Kidney (tissue), 14 donors: ENCODE measurements around the gene COL6A3. TPM values are rescaled to one million over a fixed set of nuclear protein-coding genes. Genes with fewer than 3 reads are reported as not detected.

Experiments used
- DNase-seq, 5 donors: peaks; one replicate each; pipeline ENCODE4 v3.0.0-alpha.2; 2013 to 2020
- FAIRE-seq: peaks from 2 replicates; lab custom pipeline; 2012; peaks lifted over from hg19 to GRCh38; lab: Jason Lieb, UNC
- H3K27ac ChIP-seq, 2 donors: one replicate each; pipeline ENCODE4 v1.7.0; 2013; ENCODE audit warnings: low read depth in 2 of 2, low read length in 2 of 2, inconsistent platforms in 1 of 2
- H3K27me3 ChIP-seq: one replicate; pipeline ENCODE4 v1.7.1; 2013; ENCODE audit warnings: low read length, inconsistent platforms; ENCODE audit not compliant: control insufficient read depth, insufficient read depth
- H3K36me3 ChIP-seq, 3 donors: one replicate each; pipeline versions ENCODE4 v1.7.0 to v1.7.1; 2013; ENCODE audit warnings: low read length in 3 of 3, control low read depth in 1 of 3, inconsistent platforms in 1 of 3; ENCODE audit not compliant: insufficient read depth in 3 of 3, control insufficient read depth in 2 of 3
- H3K4me1 ChIP-seq, 3 donors: one replicate each; pipeline versions ENCODE4 v1.7.0 to v1.7.1; 2013; ENCODE audit warnings: low read length in 3 of 3, inconsistent platforms in 1 of 3, low read depth in 1 of 3; ENCODE audit not compliant: control insufficient read depth in 2 of 3, insufficient read depth in 2 of 3
- H3K4me3 ChIP-seq, 3 donors: one replicate each; pipeline versions ENCODE4 v1.7.0 to v1.8.1; 2013; ENCODE audit warnings: low read length in 3 of 3, control low read depth in 1 of 3, inconsistent platforms in 1 of 3
- H3K9ac ChIP-seq, 3 donors: one replicate each; pipeline versions ENCODE4 v1.7.0 to v1.7.1; 2013; ENCODE audit warnings: low read length in 3 of 3, control low read depth in 1 of 3, inconsistent platforms in 1 of 3
- H3K9me3 ChIP-seq, 3 donors: one replicate each; pipeline versions ENCODE4 v1.7.0 to v1.7.1; 2013; ENCODE audit warnings: low read length in 3 of 3, control low read depth in 1 of 3, inconsistent platforms in 1 of 3; ENCODE audit not compliant: control insufficient read depth in 2 of 3, insufficient read depth in 1 of 3
- intact Hi-C: fragments of 100-400 bp; cut with DNase I; formaldehyde crosslinking; loops from one replicate; pipeline ENCODE4 v1.11.1; 2022
- polyA plus RNA-seq: library from polyadenylated mRNA; stranded (reverse); fragments of 350-450 nt; fragmentation: Illumina TruSeq; extraction: RNeasy Lipid Tissue Mini Kit (QIAGEN cat#74804); gene quantifications from one replicate; pipeline ENCODE4 v1.2.3, GENCODE V29; 2014; ENCODE audit warnings: low read depth, low replicate concordance; ENCODE audit not compliant: insufficient read depth
- total RNA-seq: library from RNA; stranded (reverse); fragmentation: NEBNext Ultra II Directional; extraction: Animal tissue kit (Norgen Biotek cat#: 25700); gene quantifications from one replicate; pipeline ENCODE4 v1.2.1, GENCODE V29; 2021
- TF ChIP-seq, protein P1 (sequence below): IDR thresholded peaks from 3 replicates; pipeline ENCODE4 v1.5.1; 2012; ENCODE audit warnings: mild to moderate bottlenecking, moderate library complexity, borderline replicate concordance; ENCODE audit not compliant: insufficient read depth; ENCODE audit errors: extremely low read depth
- donor health status: control.
- donor health status: control.
- donor health status: control.
- donor health status: control.
- donor health status: control.
- donor health status: DM: yes; HTN: yes; CAD: no.
- donor health status: Normal renal cell carcinoma (clear cell type).

Gene COL6A3
- total and polyA plus RNA-seq, 2 donors from 2014 or later = 3.8 to 59.5 TPM

DNA sequence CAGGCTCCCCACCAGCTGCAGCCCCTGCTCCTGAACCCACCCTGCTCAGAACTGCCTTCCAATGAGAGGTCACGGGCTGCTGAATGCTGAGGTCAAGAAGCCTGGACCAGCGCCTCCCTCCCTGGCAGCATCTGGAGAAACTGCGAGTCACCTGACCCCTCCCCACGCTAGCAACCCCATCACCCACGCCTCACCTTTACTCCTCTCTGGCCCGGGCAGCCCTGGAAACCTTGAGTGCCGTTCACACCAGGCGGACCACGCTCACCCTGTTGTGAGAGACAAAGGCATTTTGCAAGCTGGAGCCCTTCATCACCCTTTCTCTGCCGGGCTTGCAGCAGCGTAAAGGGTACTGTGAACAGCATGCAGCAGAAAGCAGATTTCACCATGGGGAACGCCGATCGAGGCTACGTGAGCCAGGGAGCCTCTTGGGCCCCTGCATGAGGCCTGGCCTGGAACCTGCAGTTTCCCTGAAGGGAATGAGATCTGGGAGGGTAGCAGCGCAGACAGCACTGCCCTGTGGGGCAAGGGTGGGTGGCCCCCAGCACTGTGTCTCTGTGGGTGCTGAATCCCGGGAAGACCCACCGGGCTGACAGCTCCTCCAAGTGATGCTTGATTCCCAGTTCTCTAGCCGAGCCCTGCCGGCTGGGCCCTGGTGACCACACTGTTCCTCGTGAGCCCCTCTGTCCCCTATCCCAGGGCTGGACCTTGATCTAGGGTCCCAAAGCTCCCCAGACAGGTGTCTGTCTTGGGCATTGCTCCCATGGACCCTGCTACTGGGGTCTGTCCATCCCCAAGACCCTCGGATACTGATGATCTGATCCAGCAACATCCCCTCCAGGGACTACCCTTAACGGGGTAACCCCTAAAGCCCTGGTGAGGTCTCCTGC lies 53.8 kb downstream of the COL6A3 start:
- H3K4me1 ChIP-seq = peaks cover 0 to 2% (median 0%) of the 10 kb centered on the region in 3 donors
- no peak overlapping the region for H3K27ac ChIP-seq
- FAIRE-seq = no peak
- TF ChIP-seq, protein P1, sequence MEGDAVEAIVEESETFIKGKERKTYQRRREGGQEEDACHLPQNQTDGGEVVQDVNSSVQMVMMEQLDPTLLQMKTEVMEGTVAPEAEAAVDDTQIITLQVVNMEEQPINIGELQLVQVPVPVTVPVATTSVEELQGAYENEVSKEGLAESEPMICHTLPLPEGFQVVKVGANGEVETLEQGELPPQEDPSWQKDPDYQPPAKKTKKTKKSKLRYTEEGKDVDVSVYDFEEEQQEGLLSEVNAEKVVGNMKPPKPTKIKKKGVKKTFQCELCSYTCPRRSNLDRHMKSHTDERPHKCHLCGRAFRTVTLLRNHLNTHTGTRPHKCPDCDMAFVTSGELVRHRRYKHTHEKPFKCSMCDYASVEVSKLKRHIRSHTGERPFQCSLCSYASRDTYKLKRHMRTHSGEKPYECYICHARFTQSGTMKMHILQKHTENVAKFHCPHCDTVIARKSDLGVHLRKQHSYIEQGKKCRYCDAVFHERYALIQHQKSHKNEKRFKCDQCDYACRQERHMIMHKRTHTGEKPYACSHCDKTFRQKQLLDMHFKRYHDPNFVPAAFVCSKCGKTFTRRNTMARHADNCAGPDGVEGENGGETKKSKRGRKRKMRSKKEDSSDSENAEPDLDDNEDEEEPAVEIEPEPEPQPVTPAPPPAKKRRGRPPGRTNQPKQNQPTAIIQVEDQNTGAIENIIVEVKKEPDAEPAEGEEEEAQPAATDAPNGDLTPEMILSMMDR = no peak
- intact Hi-C loops = no loop called here
- no peak overlapping the region for H3K4me3 ChIP-seq
- no peak overlapping the region for H3K9ac ChIP-seq
- DNase-seq = peak in 1 of 5 donors; percentile 8
- H3K36me3 ChIP-seq = peaks cover 0 to 7% (median 0%) of the 10 kb centered on the region in 3 donors
- H3K27me3 ChIP-seq = no peaks in the 10 kb centered on the region
- no peaks in the 10 kb centered on the region for H3K9me3 ChIP-seq

DNA sequence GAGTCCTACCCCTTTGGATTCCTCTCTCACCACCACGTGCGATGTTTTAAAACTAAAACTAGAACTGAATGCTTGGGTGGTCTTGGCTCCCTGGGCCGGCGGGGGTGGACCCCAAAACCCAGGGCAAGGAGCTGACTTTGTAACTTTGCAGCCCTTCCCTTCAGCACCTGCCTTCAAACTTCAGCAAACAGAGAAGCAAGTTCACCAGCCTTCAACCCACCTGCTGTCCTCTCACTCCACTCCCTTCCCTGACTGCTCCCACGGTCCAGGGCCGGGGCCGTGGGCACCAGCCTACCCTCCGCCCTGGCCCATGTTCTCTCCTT lies 54.5 kb downstream of the COL6A3 start:
- DNase-seq (no peak), FAIRE-seq (no peak)
- Histone ChIP-seq H3K27me3 (no peaks in the 10 kb centered on the region), H3K4me3 (no peak overlapping the region), H3K27ac (no peak overlapping the region), H3K36me3 (peaks cover 0 to 3% (median 0%) of the 10 kb centered on the region in 3 donors), H3K9ac (no peak overlapping the region), H3K4me1 (peaks cover 0 to 2% (median 0%) of the 10 kb centered on the region in 3 donors), H3K9me3 (no peaks in the 10 kb centered on the region)
- intact Hi-C loops = no loop called here
- TF ChIP-seq, protein P1 = no peak

GRCh38 chr2:237358721-237359517 lies 55.0 kb downstream of the COL6A3 start:
- H3K9me3 ChIP-seq = no peaks in the 10 kb centered on the region
- H3K4me3 ChIP-seq = no peak overlapping the region
- no peak for DNase-seq
- TF ChIP-seq, protein P1 = no peak
- no peak overlapping the region for H3K27ac ChIP-seq
- no peaks in the 10 kb centered on the region for H3K27me3 ChIP-seq
- intact Hi-C loops = no loop called here
- peaks cover 0 to 3% (median 0%) of the 10 kb centered on the region in 3 donors for H3K36me3 ChIP-seq
- FAIRE-seq = no peak
- H3K4me1 ChIP-seq = peaks cover 0 to 2% (median 0%) of the 10 kb centered on the region in 3 donors
- no peak overlapping the region for H3K9ac ChIP-seq
